HUES64 (cell line): ENCODE measurements around the gene IARS1. TPM values are rescaled to one million over a fixed set of nuclear protein-coding genes. Genes with fewer than 3 reads are reported as not detected.

Experiments
- H3K27ac ChIP-seq: 2 replicates; pipeline ENCODE4 v1.7.0; 2013; ENCODE audit warnings: low read depth, low read length, inconsistent platforms
- H3K27me3 ChIP-seq: 2 replicates; pipeline ENCODE4 v1.6.1; 2013; ENCODE audit warnings: mild to moderate bottlenecking, low read length; ENCODE audit not compliant: insufficient read depth
- H3K36me3 ChIP-seq: 2 replicates; pipeline ENCODE4 v1.6.1; 2013; ENCODE audit warnings: mild to moderate bottlenecking, low read length; ENCODE audit not compliant: insufficient read depth
- H3K4me1 ChIP-seq: 2 replicates; pipeline ENCODE4 v1.6.1; 2013; ENCODE audit warnings: mild to moderate bottlenecking, low read length, moderate library complexity; ENCODE audit not compliant: insufficient read depth
- H3K4me3 ChIP-seq: 2 replicates; pipeline ENCODE4 v1.5.1; 2013; ENCODE audit warnings: mild to moderate bottlenecking, low read length, moderate library complexity
- H3K9ac ChIP-seq: 2 replicates; pipeline ENCODE4 v1.6.1; 2013; ENCODE audit warnings: mild to moderate bottlenecking, low read depth, low read length
- H3K9me3 ChIP-seq: 2 replicates; pipeline ENCODE4 v1.6.1; 2013; ENCODE audit warnings: low read depth, low read length; ENCODE audit not compliant: insufficient read depth
- WGBS: fragments of 150-250, 120-280 bp; methylation state at CpG from one replicate; pipeline ENCODE4 v1.1.7; 2013; ENCODE audit warnings: missing lambda C conversion rate; 5-methylcytosine and 5-hydroxymethylcytosine counted together
- polyA plus RNA-seq, 2 experiments: library from polyadenylated mRNA; stranded (reverse); fragments of 50-300 nt; gene quantifications; one replicate each; pipeline ENCODE4 v1.2.3, GENCODE V29; 2013

IARS1 gene
- polyA plus RNA-seq (2013, experiment 1 of 2), result 149 TPM
- polyA plus RNA-seq (2013, experiment 2 of 2), result 150 TPM

- H3K9ac ChIP-seq, result peak within 1 kb of the TSS; percentile 99
- H3K27ac ChIP-seq, result peak within 1 kb of the TSS; percentile 94
- H3K36me3 ChIP-seq, result peaks cover 52% of the 10 kb centered on the region
- H3K27me3 ChIP-seq, result no peaks in the 10 kb centered on the region
- peak within 1 kb of the TSS; percentile 99 for H3K4me3 ChIP-seq
- no peaks in the 10 kb centered on the region for H3K9me3 ChIP-seq
- WGBS, result under 1% methylated on average over 63 of the region's 63 CpGs
- peaks cover 7% of the 10 kb centered on the region; the same call in 1 of the 2 replicates for H3K4me1 ChIP-seq
Measured at GRCh38 chr9:92293452-92294296, at the start of gene IARS1. Gene IARS1, minus strand, starts transcription at chr9:92293697. Its CDS starts 4,278 bp downstream, at chr9:92289419.

GRCh38 chr9:92342825-92343488 is 49.5 kb upstream of the IARS1 start:
- H3K4me3 ChIP-seq, result no peak overlapping the region
- no peak overlapping the region for H3K9ac ChIP-seq
- no peaks in the 10 kb centered on the region for H3K27me3 ChIP-seq
- peaks cover 44% of the 10 kb centered on the region for H3K36me3 ChIP-seq
- H3K9me3 ChIP-seq, result peaks cover 3% of the 10 kb centered on the region; the same call in 1 of the 2 replicates
- WGBS, result no CpG with 5 or more reads among the region's 1 CpG
- no peaks in the 10 kb centered on the region for H3K4me1 ChIP-seq
- no peak overlapping the region for H3K27ac ChIP-seq

GRCh38 chr9:92341578-92341977 is 48.1 kb upstream of the IARS1 start:
- 93% methylated on average over 1 of the region's 1 CpG for WGBS
- Histone ChIP-seq H3K27me3 (no peaks in the 10 kb centered on the region), H3K9me3 (peaks cover 3% of the 10 kb centered on the region; the same call in 1 of the 2 replicates), H3K4me1 (no peaks in the 10 kb centered on the region), H3K27ac (no peak overlapping the region), H3K4me3 (no peak overlapping the region), H3K9ac (no peak overlapping the region), H3K36me3 (peaks cover 48% of the 10 kb centered on the region)

- H3K9ac ChIP-seq, result no peak overlapping the region
- WGBS, result 98% methylated on average over 2 of the region's 2 CpGs
- no peak overlapping the region for H3K27ac ChIP-seq
- peaks cover 11% of the 10 kb centered on the region for H3K36me3 ChIP-seq
- H3K27me3 ChIP-seq, result no peaks in the 10 kb centered on the region
- no peaks in the 10 kb centered on the region for H3K9me3 ChIP-seq
- H3K4me3 ChIP-seq, result no peak overlapping the region
- H3K4me1 ChIP-seq, result no peaks in the 10 kb centered on the region
Measured at GRCh38 chr9:92333282-92333634, 39.8 kb upstream of the IARS1 start.

- no peak overlapping the region for H3K9ac ChIP-seq
- WGBS, result 92% methylated on average over 2 of the region's 3 CpGs
- H3K4me1 ChIP-seq, result no peaks in the 10 kb centered on the region
- H3K27me3 ChIP-seq, result no peaks in the 10 kb centered on the region
- peaks cover 6% of the 10 kb centered on the region for H3K36me3 ChIP-seq
- no peak overlapping the region for H3K4me3 ChIP-seq
- no peak overlapping the region for H3K27ac ChIP-seq
- H3K9me3 ChIP-seq, result no peaks in the 10 kb centered on the region
Measured at GRCh38 chr9:92332577-92333281, 39.2 kb upstream of the IARS1 start.

GRCh38 chr9:92328225-92328624 is 34.7 kb upstream of the IARS1 start:
- 39% methylated on average over 2 of the region's 2 CpGs for WGBS
- Histone ChIP-seq H3K27ac (no peak overlapping the region), H3K9ac (no peak overlapping the region), H3K36me3 (peaks cover 4% of the 10 kb centered on the region), H3K9me3 (no peaks in the 10 kb centered on the region), H3K4me3 (no peak overlapping the region), H3K27me3 (no peaks in the 10 kb centered on the region), H3K4me1 (0 out of 2 replicates have a peak, but pooled peaks cover 8% of the 10 kb centered on the region)

- Histone ChIP-seq H3K9me3 (no peaks in the 10 kb centered on the region), H3K9ac (no peak overlapping the region), H3K4me1 (0 out of 2 replicates have a peak, but pooled peaks cover 8% of the 10 kb centered on the region), H3K27me3 (no peaks in the 10 kb centered on the region), H3K27ac (no peak overlapping the region), H3K36me3 (peaks cover 12% of the 10 kb centered on the region), H3K4me3 (0 out of 2 replicates have a peak overlapping the region, but pooled peaks have one; percentile 7)
- WGBS, result 29% methylated on average over 1 of the region's 2 CpGs
Measured at GRCh38 chr9:92327283-92327850, 33.9 kb upstream of the IARS1 start.

- WGBS, result 4% methylated on average over 30 of the region's 30 CpGs
- Histone ChIP-seq H3K27ac (no peak overlapping the region), H3K9ac (peak overlapping the region; percentile 99)
Measured at GRCh38 chr9:92325991-92326500, 32.5 kb upstream of the IARS1 start.

GRCh38 chr9:92325269-92325990 is 31.9 kb upstream of the IARS1 start, which contains the start of the genes CENPP and NOL8:
Gene CENPP, plus strand, starts transcription at chr9:92325953.
Gene NOL8, minus strand, starts transcription at chr9:92325350. Its CDS starts 1,189 bp downstream, at chr9:92324161.
- H3K4me3 ChIP-seq, result peak within 1 kb of the TSS; percentile 83
- H3K9ac ChIP-seq, result peak within 1 kb of the TSS; percentile 99
- peaks cover 30% of the 10 kb centered on the region for H3K36me3 ChIP-seq
- H3K27me3 ChIP-seq, result no peaks in the 10 kb centered on the region
- WGBS, result under 1% methylated on average over 55 of the region's 55 CpGs
- 0 out of 2 replicates have a peak, but pooled peaks cover 8% of the 10 kb centered on the region for H3K4me1 ChIP-seq
- peak within 1 kb of the TSS; percentile 88 for H3K27ac ChIP-seq
- H3K9me3 ChIP-seq, result no peaks in the 10 kb centered on the region

More at GRCh38 chr9:92325991-92326500, 32.5 kb upstream of the IARS1 start:
- Histone ChIP-seq H3K27me3 (no peaks in the 10 kb centered on the region), H3K9me3 (no peaks in the 10 kb centered on the region), H3K36me3 (peaks cover 26% of the 10 kb centered on the region), H3K4me1 (0 out of 2 replicates have a peak, but pooled peaks cover 8% of the 10 kb centered on the region), H3K4me3 (peak overlapping the region; percentile 83)

- H3K27me3 ChIP-seq, result no peaks in the 10 kb centered on the region
- H3K9ac ChIP-seq, result peak overlapping the region; percentile 99
- H3K27ac ChIP-seq, result no peak overlapping the region
- H3K36me3 ChIP-seq, result peaks cover 35% of the 10 kb centered on the region
- H3K4me3 ChIP-seq, result peak overlapping the region; percentile 83
- H3K4me1 ChIP-seq, result 0 out of 2 replicates have a peak, but pooled peaks cover 8% of the 10 kb centered on the region
- no peaks in the 10 kb centered on the region for H3K9me3 ChIP-seq
- 0% methylated on average over 12 of the region's 12 CpGs for WGBS
Measured at GRCh38 chr9:92324889-92325268, 31.4 kb upstream of the IARS1 start.
